HepG2 (cell line): ENCODE results near the gene ARHGEF39. TPM values are rescaled to one million over a fixed set of nuclear protein-coding genes. Genes with fewer than 3 reads are reported as not detected.
A peak's percentile ranks its signal among the peaks of the same experiment; 100 is the strongest.

Experiments
- CEBPG ChIP-seq: IDR thresholded peaks from 2 replicates; pipeline ENCODE4 v1.6.1; 2016
- CHD4 ChIP-seq: fragments of 200-600 bp; sonication (generic); IDR thresholded peaks from 2 replicates; pipeline ENCODE4 v1.7.0; 2017; ENCODE audit warnings: mild to moderate bottlenecking, low read length, borderline replicate concordance
- KDM5A ChIP-seq: fragments of 200-600 bp; sonication (generic); IDR thresholded peaks from 2 replicates; pipeline ENCODE4 v1.7.0; 2018; ENCODE audit warnings: antibody characterized with exemption, mild to moderate bottlenecking, low read length, borderline replicate concordance
- MED1 ChIP-seq: sonication (generic); formaldehyde crosslinking; IDR thresholded peaks from 2 replicates; pipeline ENCODE4 v1.4.0; 2020; ENCODE audit warnings: missing genetic modification reagents
- NCOR1 ChIP-seq: fragments of 200-600 bp; sonication (generic); IDR thresholded peaks from 2 replicates; pipeline ENCODE4 v1.7.0; 2017; ENCODE audit warnings: antibody characterized with exemption, low read length, borderline replicate concordance
- NR2F2 ChIP-seq: IDR thresholded peaks from 2 replicates; pipeline ENCODE4 v1.6.1; 2012; ENCODE audit warnings: low read depth, inconsistent platforms, borderline replicate concordance
- POLR2AphosphoS2 ChIP-seq: IDR thresholded peaks from 2 replicates; pipeline ENCODE4 v1.6.1; 2011; ENCODE audit warnings: low read depth, low read length, improper control_type of control experiment
- RAD21 ChIP-seq: fragments of 450-650 bp; formaldehyde crosslinking; IDR thresholded peaks from 2 replicates; pipeline ENCODE4 v1.5.0; 2020; ENCODE audit warnings: mild to moderate bottlenecking
- SOX6 ChIP-seq, 2 experiments: fragments of 450-650 bp in 1 of 2; sonication (generic) in 1 of 2; formaldehyde crosslinking in 1 of 2; IDR thresholded peaks; 2 replicates each; pipeline versions ENCODE4 v1.4.0 to v1.6.1; 2017 to 2020; ENCODE audit warnings: antibody characterized with exemption in 1 of 2, mild to moderate bottlenecking in 1 of 2, missing genetic modification reagents in 1 of 2
- SP140L ChIP-seq: sonication (generic); formaldehyde crosslinking; IDR thresholded peaks from 2 replicates; pipeline ENCODE4 v1.4.0; 2020; ENCODE audit warnings: missing genetic modification reagents, borderline replicate concordance
- TOE1 ChIP-seq: sonication (generic); formaldehyde crosslinking; IDR thresholded peaks from 2 replicates; pipeline ENCODE4 v1.4.0; 2020; ENCODE audit warnings: mild to moderate bottlenecking, missing genetic modification reagents
- ZBTB42 ChIP-seq: sonication (generic); formaldehyde crosslinking; IDR thresholded peaks from 2 replicates; pipeline ENCODE4 v1.5.0; 2020; ENCODE audit warnings: mild to moderate bottlenecking, missing genetic modification reagents
- ZNF12 ChIP-seq: sonication (generic); formaldehyde crosslinking; IDR thresholded peaks from 2 replicates; pipeline ENCODE4 v1.5.0; 2020; ENCODE audit warnings: missing genetic modification reagents
- ZNF253 ChIP-seq: sonication (generic); formaldehyde crosslinking; IDR thresholded peaks from 2 replicates; pipeline ENCODE4 v1.8.0; 2022; ENCODE audit warnings: mild to moderate bottlenecking, missing genetic modification reagents, borderline replicate concordance
- ZNF644 ChIP-seq: IDR thresholded peaks from 2 replicates; pipeline ENCODE4 v1.6.1; 2016; ENCODE audit warnings: low read depth
- polyA plus RNA-seq, 8 experiments: library from polyadenylated mRNA; depleted of rRNA in 3 of 8; stranded (reverse) in 7 of 8; unstranded in 1 of 8; fragments of >200 nt; fragmentation: Illumina TruSeq in 4 of 8; extraction: Trizol in 4 of 8; gene quantifications; 2 replicates each; pipeline versions ENCODE4 v1.2.1 to v1.2.3, GENCODE V29; 2011 to 2016; ENCODE audit warnings: low read depth in 4 of 8, missing spikeins in 1 of 8, mixed read lengths in 1 of 8; ENCODE audit not compliant: insufficient read depth in 1 of 8
- total RNA-seq, 5 experiments: library from RNA; depleted of rRNA; stranded (reverse); fragments of >200 nt; fragmentation: Illumina TruSeq; extraction: Trizol; gene quantifications; 2 replicates each; pipeline ENCODE4 v1.2.3, GENCODE V29; 2016; ENCODE audit warnings: low read depth in 1 of 5
- TF ChIP-seq, protein P1 (sequence below): sonication (generic); formaldehyde crosslinking; IDR thresholded peaks from 2 replicates; pipeline ENCODE4 v1.5.0; 2020; ENCODE audit warnings: mild to moderate bottlenecking, missing genetic modification reagents
- TF ChIP-seq, protein P2 (sequence below): sonication (generic); formaldehyde crosslinking; IDR thresholded peaks from 2 replicates; pipeline ENCODE4 v1.9.0; 2021; ENCODE audit warnings: missing genetic modification reagents, borderline replicate concordance
- TF ChIP-seq, protein P3 (sequence below), 2 experiments: fragments of 450-650 bp in 1 of 2; sonication (generic) in 1 of 2; formaldehyde crosslinking; IDR thresholded peaks; 2 replicates each; pipeline versions ENCODE4 v1.5.0 to v1.8.0; 2020 to 2022; ENCODE audit warnings: mild to moderate bottlenecking in 1 of 2, missing genetic modification reagents in 1 of 2
- TF ChIP-seq, protein P4 (sequence below): sonication (generic); formaldehyde crosslinking; IDR thresholded peaks from 2 replicates; pipeline ENCODE4 v1.8.0; 2022; ENCODE audit warnings: mild to moderate bottlenecking, missing genetic modification reagents, moderate library complexity
- TF ChIP-seq, protein P5 (sequence below): sonication (generic); formaldehyde crosslinking; IDR thresholded peaks from 2 replicates; pipeline ENCODE4 v1.8.0; 2022; ENCODE audit warnings: mild to moderate bottlenecking, missing genetic modification reagents

Gene ARHGEF39
- total and polyA plus RNA-seq, 2 of the 13 experiments (the other 11 are each of a cell fraction or from before 2014, with no cell fraction given): 11.2 to 12.3 TPM

DNA sequence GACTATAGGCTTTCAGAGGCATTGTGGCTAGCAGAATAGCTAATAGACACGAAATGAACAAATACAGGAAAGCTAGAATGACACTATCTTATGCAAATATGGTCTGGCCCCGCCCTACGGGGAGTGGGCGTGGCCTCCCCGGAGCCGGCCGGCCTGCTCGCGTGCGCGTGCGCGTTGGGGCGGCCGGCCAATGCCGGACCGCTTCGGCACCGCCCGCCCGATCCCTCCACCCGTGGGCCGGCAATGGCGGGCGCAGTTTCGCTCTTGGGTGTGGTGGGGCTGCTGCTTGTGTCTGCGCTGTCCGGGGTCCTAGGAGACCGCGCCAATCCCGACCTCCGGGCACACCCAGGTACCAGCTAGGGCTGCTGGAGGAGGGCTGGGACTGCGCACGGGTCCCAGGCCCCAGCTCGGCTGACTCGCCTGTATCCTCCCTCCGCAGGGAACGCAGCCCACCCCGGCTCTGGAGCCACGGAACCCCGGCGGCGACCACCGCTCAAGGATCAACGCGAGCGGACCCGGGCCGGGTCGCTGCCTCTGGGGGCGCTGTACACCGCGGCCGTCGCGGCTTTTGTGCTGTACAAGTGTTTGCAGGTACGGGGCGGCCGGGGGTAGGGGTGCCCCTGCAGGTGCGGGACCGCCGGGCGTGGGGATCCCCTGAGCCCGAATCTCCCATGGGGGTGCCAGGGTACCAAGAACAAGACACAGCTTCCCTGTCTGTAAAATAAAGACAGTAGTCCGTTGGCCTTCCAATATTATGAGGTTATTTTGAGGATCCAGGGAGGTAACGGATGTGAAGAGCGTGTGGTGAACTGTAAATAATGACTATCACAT is 6.6 kb downstream of the ARHGEF39 start, which contains the start of gene CCDC107 (continued):
- TF ChIP-seq, protein P1, sequence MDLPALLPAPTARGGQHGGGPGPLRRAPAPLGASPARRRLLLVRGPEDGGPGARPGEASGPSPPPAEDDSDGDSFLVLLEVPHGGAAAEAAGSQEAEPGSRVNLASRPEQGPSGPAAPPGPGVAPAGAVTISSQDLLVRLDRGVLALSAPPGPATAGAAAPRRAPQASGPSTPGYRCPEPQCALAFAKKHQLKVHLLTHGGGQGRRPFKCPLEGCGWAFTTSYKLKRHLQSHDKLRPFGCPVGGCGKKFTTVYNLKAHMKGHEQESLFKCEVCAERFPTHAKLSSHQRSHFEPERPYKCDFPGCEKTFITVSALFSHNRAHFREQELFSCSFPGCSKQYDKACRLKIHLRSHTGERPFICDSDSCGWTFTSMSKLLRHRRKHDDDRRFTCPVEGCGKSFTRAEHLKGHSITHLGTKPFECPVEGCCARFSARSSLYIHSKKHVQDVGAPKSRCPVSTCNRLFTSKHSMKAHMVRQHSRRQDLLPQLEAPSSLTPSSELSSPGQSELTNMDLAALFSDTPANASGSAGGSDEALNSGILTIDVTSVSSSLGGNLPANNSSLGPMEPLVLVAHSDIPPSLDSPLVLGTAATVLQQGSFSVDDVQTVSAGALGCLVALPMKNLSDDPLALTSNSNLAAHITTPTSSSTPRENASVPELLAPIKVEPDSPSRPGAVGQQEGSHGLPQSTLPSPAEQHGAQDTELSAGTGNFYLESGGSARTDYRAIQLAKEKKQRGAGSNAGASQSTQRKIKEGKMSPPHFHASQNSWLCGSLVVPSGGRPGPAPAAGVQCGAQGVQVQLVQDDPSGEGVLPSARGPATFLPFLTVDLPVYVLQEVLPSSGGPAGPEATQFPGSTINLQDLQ (CRISPR knock-in tag): no peak
- TF ChIP-seq ZNF644 (CRISPR knock-in tag) (no peak), NR2F2 (no peak), KDM5A (no peak; the same call in 1 of the 2 replicates), SOX6 (IDR thresholded peaks at IDR 0.05) (no peak), SOX6 (CRISPR knock-in tag; IDR thresholded peaks at IDR 0.05) (peak; percentile 49; the same call in 1 of the 2 replicates), SP140L (CRISPR knock-in tag) (no peak), CHD4 (no peak), CEBPG (CRISPR knock-in tag) (no peak), NCOR1 (no peak), ZBTB42 (CRISPR knock-in tag) (no peak; the same call in none of the 2 replicates), MED1 (CRISPR knock-in tag) (no peak), ZNF253 (0 out of 2 replicates have a peak, but pooled peaks have one; percentile 73), TOE1 (no peak), RAD21 (CRISPR knock-in tag) (peak; percentile 86), ZNF12 (CRISPR knock-in tag) (no peak), POLR2AphosphoS2 (0 out of 2 replicates have a peak, but pooled peaks have one; percentile 49)
- TF ChIP-seq, protein P2, sequence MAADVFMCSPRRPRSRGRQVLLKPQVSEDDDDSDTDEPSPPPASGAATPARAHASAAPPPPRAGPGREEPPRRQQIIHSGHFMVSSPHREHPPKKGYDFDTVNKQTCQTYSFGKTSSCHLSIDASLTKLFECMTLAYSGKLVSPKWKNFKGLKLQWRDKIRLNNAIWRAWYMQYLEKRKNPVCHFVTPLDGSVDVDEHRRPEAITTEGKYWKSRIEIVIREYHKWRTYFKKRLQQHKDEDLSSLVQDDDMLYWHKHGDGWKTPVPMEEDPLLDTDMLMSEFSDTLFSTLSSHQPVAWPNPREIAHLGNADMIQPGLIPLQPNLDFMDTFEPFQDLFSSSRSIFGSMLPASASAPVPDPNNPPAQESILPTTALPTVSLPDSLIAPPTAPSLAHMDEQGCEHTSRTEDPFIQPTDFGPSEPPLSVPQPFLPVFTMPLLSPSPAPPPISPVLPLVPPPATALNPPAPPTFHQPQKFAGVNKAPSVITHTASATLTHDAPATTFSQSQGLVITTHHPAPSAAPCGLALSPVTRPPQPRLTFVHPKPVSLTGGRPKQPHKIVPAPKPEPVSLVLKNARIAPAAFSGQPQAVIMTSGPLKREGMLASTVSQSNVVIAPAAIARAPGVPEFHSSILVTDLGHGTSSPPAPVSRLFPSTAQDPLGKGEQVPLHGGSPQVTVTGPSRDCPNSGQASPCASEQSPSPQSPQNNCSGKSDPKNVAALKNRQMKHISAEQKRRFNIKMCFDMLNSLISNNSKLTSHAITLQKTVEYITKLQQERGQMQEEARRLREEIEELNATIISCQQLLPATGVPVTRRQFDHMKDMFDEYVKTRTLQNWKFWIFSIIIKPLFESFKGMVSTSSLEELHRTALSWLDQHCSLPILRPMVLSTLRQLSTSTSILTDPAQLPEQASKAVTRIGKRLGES (CRISPR knock-in tag): no peak; the same call in 1 of the 2 replicates
- TF ChIP-seq, protein P3, sequence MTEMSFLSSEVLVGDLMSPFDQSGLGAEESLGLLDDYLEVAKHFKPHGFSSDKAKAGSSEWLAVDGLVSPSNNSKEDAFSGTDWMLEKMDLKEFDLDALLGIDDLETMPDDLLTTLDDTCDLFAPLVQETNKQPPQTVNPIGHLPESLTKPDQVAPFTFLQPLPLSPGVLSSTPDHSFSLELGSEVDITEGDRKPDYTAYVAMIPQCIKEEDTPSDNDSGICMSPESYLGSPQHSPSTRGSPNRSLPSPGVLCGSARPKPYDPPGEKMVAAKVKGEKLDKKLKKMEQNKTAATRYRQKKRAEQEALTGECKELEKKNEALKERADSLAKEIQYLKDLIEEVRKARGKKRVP (CRISPR knock-in tag; IDR thresholded peaks at IDR 0.05): no peak
- TF ChIP-seq, protein P4, sequence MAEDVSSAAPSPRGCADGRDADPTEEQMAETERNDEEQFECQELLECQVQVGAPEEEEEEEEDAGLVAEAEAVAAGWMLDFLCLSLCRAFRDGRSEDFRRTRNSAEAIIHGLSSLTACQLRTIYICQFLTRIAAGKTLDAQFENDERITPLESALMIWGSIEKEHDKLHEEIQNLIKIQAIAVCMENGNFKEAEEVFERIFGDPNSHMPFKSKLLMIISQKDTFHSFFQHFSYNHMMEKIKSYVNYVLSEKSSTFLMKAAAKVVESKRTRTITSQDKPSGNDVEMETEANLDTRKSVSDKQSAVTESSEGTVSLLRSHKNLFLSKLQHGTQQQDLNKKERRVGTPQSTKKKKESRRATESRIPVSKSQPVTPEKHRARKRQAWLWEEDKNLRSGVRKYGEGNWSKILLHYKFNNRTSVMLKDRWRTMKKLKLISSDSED: no peak
- TF ChIP-seq, protein P5, sequence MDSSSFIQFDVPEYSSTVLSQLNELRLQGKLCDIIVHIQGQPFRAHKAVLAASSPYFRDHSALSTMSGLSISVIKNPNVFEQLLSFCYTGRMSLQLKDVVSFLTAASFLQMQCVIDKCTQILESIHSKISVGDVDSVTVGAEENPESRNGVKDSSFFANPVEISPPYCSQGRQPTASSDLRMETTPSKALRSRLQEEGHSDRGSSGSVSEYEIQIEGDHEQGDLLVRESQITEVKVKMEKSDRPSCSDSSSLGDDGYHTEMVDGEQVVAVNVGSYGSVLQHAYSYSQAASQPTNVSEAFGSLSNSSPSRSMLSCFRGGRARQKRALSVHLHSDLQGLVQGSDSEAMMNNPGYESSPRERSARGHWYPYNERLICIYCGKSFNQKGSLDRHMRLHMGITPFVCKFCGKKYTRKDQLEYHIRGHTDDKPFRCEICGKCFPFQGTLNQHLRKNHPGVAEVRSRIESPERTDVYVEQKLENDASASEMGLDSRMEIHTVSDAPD (CRISPR knock-in tag): no peak; the same call in 1 of the 2 replicates
